Neural cell (in vitro differentiated cells): ENCODE data around the gene CLIC3.

Experiments
- CTCF ChIP-seq: fragments of 450-650 bp; IDR thresholded peaks from 2 replicates; pipeline ENCODE4 v1.5.1; 2014; ENCODE audit warnings: antibody characterized with exemption, mild to moderate bottlenecking, moderate library complexity; ENCODE audit not compliant: poor library complexity, severe bottlenecking
- EZH2 ChIP-seq: fragments of 200-600, 300-800 bp; shearing (Covaris generic), sonication (generic); IDR thresholded peaks from 2 replicates; pipeline ENCODE4 v1.6.1; 2014; ENCODE audit warnings: antibody characterized with exemption, low read length, borderline replicate concordance, mild to moderate bottlenecking; ENCODE audit not compliant: insufficient read depth, poor library complexity, severe bottlenecking
- POLR2AphosphoS5 ChIP-seq: IDR thresholded peaks from 2 replicates; pipeline ENCODE4 v1.6.1; 2012
- REST ChIP-seq: IDR thresholded peaks from 2 replicates; pipeline ENCODE4 v1.6.1; 2012; ENCODE audit warnings: borderline replicate concordance
- TAF1 ChIP-seq: IDR thresholded peaks from 2 replicates; pipeline ENCODE4 v1.6.1; 2012; ENCODE audit warnings: low read depth

- TF ChIP-seq CTCF, result no peak
- TF ChIP-seq POLR2AphosphoS5, result no peak
- no peak for TF ChIP-seq REST
- TF ChIP-seq TAF1, result no peak
- no peak for TF ChIP-seq EZH2
Observed at GRCh38 chr9:136979769-136980587, 16.4 kb downstream of the CLIC3 start.
